Left cardiac atrium (tissue), 4 donors: ENCODE data around the gene RBM18. TPM values are rescaled to one million over a fixed set of nuclear protein-coding genes. Genes with fewer than 3 reads are reported as not detected.

ENCODE experiments used
- ATAC-seq, 2 donors: fragments of 200-7000 bp; cut with Tn5 transposase; one replicate each; pipeline ENCODE4 v1.9.1; 2020; ENCODE audit warnings: mild to moderate bottlenecking in 2 of 2, moderate library complexity in 2 of 2
- DNase-seq: peaks from one replicate; pipeline ENCODE4 v3.0.0-alpha.2; 2020
- intact Hi-C, 2 donors: fragments of 100-400 bp; cut with DNase I; formaldehyde crosslinking; loops; one replicate each; pipeline versions ENCODE4 v1.14.1 to v1.15.1; 2022 to 2023
- long read RNA-seq: library from polyadenylated mRNA; unstranded; transcript quantifications from one replicate; pipeline ENCODE4 v2.0.0, GENCODE V29; 2021
- total RNA-seq, 2 donors: library from RNA; stranded (reverse); fragmentation: NEBNext Ultra II Directional; extraction: Animal tissue kit (Norgen Biotek cat#: 25700); gene quantifications; one replicate each; pipeline ENCODE4 v1.2.1, GENCODE V29; 2021
- donor health status: DM: no; HTN: yes; CAD: no.
- donor health status: DM: no; HTN: yes; CAD: no; lungs with severe emphysema.
- donor health status: DM: yes; HTN: yes; CAD: no.
- donor health status: Dilated cardiomyopathy.

RBM18 gene, protein sequence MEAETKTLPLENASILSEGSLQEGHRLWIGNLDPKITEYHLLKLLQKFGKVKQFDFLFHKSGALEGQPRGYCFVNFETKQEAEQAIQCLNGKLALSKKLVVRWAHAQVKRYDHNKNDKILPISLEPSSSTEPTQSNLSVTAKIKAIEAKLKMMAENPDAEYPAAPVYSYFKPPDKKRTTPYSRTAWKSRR
- total RNA-seq, result 10 to 100 TPM; 30.3 to 32.5 TPM
- long read RNA-seq, full-length matches to known transcripts, result 96 of 110 reads
- long read RNA-seq, partial matches to known transcripts, result 0 of 110 reads
- long read RNA-seq, other reads (novel, unspliced or antisense), result 14 of 110 reads

DNA sequence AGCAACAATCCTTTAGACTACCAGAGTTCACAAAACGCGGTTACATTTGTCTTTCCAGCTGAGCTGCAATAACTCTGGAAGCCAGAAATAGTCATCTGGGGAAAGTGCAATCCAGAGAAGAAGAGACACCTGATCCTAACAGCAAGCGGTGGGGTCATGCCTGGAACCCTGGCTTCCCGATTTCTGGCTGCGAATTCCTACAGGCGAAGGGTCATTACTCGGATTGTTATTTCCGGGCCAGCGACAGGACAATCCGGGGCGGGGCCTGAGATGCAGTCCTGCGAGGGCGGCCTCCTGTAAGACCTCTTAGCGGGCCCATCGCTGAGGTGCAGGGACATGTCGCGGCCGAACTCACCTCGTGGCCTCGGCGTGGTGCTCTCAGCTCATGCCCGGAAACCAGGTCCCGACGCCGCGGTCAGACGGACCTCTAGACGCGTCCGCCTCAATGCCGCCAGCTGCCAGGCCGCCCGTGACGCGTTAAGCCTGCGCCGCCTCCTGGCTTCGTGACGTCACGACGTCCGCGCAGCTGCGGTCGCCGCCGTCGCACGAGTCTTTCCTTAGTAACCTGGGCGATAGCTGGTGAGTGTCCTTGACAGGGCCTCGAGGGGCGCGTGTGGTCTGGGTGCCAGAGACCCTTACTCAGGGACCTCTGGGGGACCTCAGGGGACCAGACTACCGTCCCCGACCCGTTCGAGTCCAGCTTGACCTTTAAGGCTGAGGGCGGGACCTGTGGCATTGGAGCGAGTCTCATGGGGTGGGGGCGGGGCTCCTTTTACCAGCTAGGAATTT lies at the start of gene RBM18, which contains the start of gene MRRF:
Gene RBM18, minus strand, starts transcription at position 481 of the 789 bp plus-strand sequence. CDS start 3,348 bp downstream, outside the sequence.
Gene MRRF, plus strand, starts transcription at position 523 of the 789 bp plus-strand sequence. CDS start 6,010 bp downstream, outside the sequence.
- intact Hi-C loops, result loop anchor here in 1 of 2 donors (10.0 kb wide), 2 partner anchors 50 to 110 kb away; partner anchors contain the start of genes MORN5 and NDUFA8
- peak; percentile 94 to 97 for ATAC-seq
- peak; percentile 93 for DNase-seq

DNA sequence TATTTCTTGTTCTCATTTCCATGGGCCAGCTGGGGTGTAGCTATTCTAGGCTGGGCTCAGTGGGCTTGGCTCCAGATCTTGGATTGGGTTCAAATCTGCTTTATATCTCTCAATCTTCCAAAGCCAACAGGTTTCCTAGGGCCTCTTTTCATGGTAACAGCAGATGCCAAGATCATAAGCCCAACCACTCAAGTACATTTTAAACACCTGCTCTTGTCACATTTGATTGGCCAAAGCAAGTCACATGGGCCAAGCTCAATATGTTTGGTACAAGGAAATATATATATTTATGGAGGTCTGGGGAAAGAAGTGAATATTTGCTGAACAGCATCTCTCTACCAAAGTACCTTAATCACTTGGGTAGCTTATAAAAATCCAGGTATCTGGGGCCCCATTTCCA lies 49.5 kb upstream of the RBM18 start:
- ATAC-seq (no peak), DNase-seq (no peak)

DNA sequence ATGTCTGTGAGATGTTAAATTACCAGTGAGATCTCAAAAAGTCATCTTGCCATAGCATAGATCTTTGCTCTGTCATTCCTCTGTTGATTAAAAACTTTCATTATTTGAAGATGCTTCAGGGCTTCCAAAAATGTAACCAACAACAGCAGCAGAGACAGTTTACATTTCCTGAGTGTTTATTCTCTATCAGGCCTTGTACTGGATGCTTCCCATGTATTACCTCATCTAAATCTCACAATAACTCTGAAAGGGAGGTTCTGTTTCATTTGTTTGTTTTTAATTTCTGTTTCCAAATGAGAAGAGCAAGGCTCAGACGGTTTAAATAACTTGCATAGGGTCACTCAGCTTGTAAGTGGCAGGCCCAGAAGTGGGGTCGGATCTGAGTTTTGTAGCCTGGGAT lies 45.2 kb upstream of the RBM18 start:
- DNase-seq (no peak), ATAC-seq (no peak)
- intact Hi-C loops, result loop anchor here in 1 of 2 donors (10.0 kb wide), 1 partner anchor 45 kb away; the partner anchor contains the start of genes MRRF and RBM18

More for the DNA sequence above, 49.5 kb upstream of the RBM18 start:
- intact Hi-C loops, result loop anchor here in 1 of 2 donors (10.0 kb wide), 1 partner anchor 49 kb away; the partner anchor contains the start of genes MRRF and RBM18

DNA sequence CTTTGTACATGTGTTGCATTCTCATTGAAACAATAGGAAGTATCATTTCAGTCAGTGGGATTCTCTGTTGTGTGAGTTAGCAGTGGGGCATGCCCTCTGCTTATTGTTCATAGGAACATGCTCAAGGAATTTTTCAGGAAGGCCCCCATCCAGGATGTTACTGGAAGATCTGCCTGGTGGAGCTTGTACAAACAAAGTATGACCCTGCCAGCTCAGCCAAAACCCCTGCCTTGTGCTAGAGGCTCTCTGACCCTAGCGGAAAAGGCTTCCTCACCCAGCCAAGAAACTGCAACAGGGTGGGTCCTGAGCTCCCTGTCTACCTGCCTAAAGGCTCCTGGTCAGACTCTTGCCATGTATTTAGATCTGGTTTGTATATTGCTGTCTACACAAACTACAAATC lies 43.3 kb upstream of the RBM18 start:
- peak; percentile 54 for DNase-seq
- ATAC-seq, result peak; percentile 41 to 44
- intact Hi-C loops, result no loop called here

DNA sequence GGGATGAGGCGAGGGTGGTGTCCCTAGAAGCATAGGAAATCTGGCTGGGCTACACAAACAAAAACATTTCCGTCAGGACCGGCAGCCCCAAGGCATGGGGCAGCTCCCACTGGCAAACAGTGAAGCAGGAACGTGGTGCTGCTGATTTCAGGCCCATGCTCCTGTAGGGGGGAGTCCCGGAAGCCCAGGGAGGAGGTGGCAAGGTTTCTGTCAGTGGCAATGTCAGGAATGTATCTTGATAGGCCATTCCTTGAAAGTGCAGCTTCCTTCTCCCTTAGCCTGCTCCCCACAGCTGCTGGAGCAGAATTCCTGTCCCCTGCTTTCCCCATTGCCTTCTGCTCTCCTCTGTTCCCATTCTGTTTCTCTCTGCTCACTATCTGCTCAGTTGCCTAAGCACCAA lies 42.4 kb upstream of the RBM18 start:
- intact Hi-C loops, result no loop called here
- DNase-seq (peak; percentile 63), ATAC-seq (peak; percentile 65 to 72)

DNA sequence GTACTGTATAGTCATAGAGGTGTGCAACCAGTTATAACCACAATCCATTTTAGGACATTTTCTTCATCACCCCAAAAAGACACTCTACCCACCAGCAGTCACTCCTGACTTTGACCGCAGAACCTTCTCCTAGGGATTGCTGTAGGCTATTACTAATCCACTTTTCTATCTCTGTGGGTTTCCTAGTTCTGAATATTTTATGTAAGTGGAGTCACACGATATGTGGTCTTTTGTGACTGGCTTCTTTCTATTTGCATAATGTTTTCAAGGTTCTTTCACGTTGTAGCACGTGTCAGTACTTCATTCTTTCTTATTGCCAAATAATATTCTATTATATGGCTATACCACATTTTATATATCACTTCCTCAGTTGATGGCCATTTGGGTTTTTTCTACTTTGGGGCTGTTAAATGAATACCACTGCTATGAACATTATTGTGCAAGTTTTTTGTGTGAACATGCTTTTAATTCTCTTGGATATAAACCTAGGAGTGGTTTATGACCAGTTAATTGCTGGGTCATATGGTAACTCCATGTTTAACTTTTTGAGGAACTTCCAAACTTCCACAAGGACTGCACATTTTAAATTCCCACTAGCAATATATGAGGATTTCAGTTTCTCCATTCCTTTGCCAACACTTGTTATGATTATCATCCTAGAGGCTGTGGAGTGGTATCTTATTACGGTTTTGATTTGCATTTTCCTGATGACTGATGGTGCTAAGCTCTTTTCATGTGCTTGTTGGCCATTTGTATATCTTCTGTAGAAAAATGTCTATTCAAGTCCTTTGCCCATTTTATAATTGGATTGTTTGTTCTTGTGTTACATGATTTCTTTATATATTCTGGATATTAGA lies 37.8 kb upstream of the RBM18 start:
- intact Hi-C loops, result no loop called here
- DNase-seq (no peak), ATAC-seq (no peak)

DNA sequence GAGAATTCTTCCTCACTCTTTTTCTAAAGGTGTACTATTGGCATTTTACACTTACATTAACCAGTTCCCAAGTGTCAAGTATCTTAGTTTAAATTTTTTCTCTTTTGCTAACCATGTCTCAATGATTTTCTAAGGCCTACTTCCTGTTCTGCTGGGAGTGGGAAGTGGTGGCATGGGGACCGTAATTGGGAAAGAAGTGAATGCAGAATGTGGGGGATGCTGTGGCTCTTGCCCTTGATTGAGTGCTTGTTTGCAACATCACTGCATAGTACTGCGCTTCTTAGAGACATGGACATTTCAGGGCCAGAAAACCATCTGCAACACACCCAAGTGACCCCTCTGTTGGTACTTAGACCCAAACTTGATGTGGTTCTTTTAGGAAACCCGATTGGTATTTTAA lies 32.9 kb upstream of the RBM18 start:
- ATAC-seq (no peak), DNase-seq (no peak)
- intact Hi-C loops, result no loop called here

DNA sequence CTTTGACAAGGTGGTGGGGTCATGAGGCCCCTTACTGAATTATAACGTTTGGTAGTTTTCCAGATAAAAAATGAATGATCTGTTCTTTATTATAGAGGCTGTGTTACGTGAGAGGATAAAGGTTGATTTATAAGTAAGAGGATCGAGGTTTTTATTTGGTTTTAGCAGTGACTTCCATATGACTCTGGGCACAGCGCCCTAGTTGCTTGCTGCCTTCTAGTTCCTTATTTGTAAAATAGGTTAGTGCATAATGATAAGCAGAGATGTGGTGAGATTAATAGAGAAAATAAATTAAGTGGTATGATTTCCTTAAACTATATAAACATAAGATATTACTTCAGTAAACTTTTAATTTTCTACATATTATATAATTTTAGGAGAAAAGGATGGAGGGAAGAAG lies 29.9 kb upstream of the RBM18 start:
- DNase-seq (no peak), ATAC-seq (no peak)
- intact Hi-C loops, result no loop called here

DNA sequence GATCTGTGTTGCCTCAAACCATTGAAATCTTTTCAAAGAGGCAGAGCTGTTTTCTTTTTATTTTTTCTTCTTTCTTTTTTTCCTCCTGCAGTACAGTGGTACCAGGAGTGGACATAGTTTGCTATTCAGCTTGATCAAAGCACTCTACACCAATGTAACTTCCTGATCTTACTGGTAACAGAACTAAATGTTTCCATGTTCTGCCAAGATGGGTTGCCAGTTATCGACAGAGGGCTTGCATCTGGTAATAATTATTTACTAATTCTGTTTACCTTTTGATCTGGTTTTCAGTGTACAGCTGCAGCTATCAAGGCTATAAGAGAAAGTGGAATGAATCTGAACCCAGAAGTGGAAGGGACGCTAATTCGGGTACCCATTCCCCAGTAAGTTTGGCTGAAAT lies 26.8 kb upstream of the RBM18 start:
- ATAC-seq (no peak), DNase-seq (no peak)
- intact Hi-C loops, result no loop called here

DNA sequence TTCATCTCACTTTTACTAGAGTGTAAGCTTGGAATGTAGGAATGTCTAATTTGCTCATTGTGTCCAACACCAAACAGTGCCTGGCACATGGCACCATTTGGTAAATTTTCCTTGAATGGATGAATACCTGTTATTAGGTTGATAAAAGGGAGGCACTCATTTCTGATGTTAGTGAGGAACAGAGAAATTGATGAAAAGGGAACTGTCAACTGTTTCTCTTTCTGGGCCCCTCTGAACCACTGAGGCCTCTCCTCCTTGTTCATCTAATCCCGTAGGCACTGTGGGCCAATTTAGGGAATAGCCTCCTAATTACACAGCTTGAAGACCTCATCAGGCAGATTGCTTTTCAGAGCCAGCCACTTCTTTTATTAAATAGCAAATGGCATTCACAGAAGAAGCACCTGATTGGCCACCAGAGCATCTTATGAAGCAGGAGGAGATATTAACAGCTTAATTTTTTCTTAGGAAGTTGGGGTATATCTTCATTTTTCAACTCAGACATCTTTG lies 22.6 kb upstream of the RBM18 start:
- ATAC-seq, result no peak
- intact Hi-C loops, result no loop called here
- DNase-seq, result no peak

DNA sequence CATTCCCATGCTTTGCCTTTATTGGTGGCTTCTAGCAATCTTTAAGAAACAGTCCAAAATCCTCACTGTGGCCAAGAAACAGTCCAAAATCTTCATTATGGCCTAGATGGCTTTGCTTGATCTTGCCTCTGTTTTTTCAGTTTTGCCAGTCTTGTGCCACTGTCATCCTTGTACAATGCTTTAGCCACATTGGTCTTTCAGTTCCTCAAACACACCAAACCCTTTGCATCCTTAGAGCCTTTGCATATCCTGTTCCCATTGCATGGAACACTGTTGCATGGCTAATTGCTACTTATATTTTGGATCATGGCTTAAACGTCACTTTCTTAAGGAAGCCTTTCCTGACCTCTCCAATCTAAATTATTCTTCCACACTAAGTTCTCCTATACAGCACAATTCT lies 22.1 kb upstream of the RBM18 start:
- ATAC-seq (no peak), DNase-seq (no peak)
- intact Hi-C loops, result no loop called here

DNA sequence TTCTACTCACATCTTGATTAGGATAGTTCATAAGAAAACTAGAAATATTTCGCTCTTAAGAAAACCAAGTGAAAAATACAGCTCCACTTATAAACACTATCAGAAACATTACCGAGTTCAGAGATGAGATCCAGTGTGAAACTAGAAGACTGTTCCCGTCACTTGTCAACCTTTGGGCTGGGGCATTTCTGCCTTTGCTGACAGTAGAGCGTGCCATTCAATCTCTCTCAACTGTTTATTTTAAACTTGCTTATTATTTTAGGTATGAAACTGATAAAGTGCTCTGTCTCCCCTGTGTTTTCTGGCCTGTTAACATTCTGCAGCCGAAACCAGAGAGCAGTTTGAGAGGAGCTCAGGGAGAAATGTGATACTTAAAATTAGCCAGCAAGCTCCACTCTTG lies 16.7 kb upstream of the RBM18 start:
- DNase-seq (no peak), ATAC-seq (no peak)
- intact Hi-C loops, result no loop called here

DNA sequence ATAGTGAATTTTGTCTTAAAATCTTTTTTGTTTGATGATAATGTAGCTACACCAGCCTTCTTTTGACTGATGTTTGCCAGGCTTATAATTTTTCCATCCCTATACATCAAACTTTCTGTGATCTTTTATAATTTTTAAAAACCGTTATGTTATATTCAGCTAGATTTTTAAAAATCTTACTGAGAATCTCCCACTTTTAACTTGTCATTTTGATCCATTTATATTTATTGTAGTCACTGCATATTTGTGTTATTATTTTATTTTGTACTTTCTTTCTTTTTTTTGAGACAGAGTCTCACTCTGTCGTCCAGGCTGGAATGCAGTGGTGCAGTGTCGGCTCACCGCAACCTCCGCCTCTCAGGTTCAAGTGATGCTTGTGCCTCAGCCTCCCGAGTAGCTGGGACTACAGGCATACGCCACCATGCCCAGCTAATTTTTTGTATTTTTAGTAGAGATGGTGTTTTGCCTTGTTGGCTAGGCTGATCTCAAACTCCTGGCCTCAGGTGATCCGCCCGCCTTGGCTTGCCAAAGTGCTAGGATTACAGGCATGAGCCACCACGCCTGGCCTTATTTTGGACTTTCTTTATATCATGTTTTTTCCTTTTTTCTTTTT lies 12.8 kb upstream of the RBM18 start:
- DNase-seq (no peak), ATAC-seq (no peak)
- intact Hi-C loops, result no loop called here

DNA sequence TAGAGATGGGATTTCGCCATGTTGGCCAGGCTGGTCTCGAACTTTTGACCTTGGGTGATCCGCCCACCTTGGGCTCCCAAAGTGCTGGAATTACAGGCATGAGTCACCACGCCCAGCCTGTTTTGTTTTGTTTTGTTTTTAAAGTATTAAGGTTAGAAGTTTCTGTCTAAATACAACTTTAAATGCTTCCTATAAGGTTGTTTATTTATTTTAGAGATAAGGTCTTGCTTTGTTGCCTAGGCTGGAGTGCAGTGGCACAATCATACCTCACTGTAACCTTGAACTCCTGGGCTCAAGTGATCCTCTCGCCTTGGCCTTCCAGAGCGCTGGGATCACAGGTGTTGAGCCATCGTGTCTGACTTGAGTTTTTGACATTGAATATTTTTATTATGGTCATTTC lies 11.5 kb upstream of the RBM18 start:
- no peak for DNase-seq
- ATAC-seq, result no peak
- intact Hi-C loops, result no loop called here

DNA sequence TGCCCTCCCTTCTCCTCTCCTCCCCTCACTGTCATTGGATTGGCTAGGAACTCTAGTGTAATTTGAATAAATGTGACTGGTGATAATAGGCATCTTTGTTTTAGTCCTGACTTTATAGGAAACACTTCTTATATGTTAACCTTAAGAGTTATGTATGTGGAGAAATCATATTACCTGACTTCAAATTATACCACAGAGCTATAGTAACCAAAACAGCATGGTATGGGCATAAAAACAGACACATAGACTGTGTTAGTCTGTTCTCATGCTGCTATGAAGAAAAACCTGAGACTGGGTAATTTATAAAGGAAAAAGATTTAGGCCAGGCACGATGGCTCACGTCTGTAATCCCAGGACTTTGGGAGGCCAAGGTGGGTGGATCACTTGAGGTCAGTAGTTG lies 9.4 kb upstream of the RBM18 start:
- intact Hi-C loops, result no loop called here
- ATAC-seq (no peak), DNase-seq (no peak)

DNA sequence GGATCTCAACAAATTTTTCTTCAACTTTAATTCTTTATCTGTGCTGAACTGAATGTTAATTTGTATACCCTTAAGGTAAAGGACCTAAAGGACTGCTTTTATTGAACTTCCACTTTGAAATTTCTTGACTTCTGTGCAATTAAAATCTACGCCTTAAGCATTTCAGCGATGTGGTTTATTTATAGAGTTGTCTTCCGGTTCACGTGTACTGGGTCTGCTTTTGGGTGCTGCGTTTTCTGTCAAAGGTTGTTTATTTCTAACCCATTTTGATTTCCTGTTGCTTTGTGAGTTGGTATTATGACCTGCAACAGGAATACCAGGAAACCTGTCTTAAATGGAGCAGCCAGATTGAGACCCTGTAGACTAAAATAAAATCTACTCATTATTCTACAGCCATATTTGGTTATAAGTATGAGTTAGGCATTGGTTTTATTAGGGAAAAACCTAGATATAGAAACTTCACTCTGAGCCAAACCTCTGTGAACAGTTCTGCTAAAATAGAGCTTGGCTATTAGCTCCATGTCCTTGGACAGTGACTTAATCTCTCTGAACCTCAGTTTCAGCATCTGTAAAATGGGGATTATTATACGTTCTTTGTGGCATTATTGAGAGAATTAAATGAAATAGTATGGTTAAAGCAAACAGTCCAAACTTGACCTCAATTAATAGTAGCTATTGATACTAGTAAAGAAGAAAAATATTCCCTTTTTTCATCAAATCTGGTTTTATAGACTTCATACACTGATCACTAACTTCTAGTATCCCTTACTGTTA lies 3.6 kb upstream of the RBM18 start:
- ATAC-seq (no peak), DNase-seq (no peak)
- intact Hi-C loops, result loop anchor here in 1 of 2 donors (10.0 kb wide), 2 partner anchors 47 to 113 kb away; partner anchors contain the start of genes MORN5 and NDUFA8

DNA sequence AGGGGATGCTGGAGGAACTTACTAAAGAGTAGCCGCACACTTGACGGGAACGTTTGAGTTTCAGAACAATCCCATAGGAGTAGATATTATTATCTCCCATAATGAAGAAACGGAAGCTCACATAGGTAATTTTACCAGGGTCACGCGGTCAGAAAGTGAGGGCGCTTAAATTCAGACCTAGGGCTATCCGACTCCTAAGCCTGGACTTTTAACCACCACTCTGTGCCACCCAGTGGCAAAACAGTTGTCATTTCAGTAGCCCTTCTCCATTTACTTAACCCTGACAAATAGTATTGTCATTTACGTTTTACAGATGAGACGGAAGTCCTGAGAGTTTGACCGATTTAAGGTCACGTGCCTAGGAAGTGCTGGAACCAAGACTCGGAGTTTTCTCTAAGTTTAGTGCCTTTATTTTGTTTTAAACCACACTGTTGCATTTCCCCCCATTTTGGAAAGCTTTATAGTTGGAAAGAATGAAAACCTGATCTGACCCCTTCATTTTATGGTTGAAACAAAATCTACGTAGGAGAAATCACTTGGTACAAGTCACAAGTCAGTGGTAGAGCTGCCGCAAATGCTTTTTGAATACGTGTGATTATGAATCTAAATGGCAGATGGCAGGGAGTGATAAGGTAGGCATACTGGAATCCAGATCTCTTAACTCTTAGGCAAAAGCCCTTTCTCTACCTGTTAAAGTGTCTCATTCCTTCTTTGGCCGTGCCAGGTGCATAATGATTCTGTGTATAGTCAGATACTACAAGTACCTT lies 692 bp upstream of the RBM18 start:
- ATAC-seq, result peak; percentile 8 to 9
- DNase-seq, result no peak
- intact Hi-C loops, result loop anchor here in 1 of 2 donors (10.0 kb wide), 2 partner anchors 49 to 111 kb away; partner anchors contain the start of genes MORN5 and NDUFA8
